GM12872 (cell line): Measurements from ENCODE around the gene LIPA.
A peak's percentile ranks its signal among the peaks of the same experiment; 100 is the strongest.

ENCODE experiments used
- TF ChIP-seq, protein P1 (sequence below): IDR thresholded peaks from 3 replicates; pipeline ENCODE4 v1.5.1; 2011; ENCODE audit warnings: low read depth, mild to moderate bottlenecking, low read length, moderate library complexity; ENCODE audit not compliant: insufficient read depth

LIPA gene

DNA sequence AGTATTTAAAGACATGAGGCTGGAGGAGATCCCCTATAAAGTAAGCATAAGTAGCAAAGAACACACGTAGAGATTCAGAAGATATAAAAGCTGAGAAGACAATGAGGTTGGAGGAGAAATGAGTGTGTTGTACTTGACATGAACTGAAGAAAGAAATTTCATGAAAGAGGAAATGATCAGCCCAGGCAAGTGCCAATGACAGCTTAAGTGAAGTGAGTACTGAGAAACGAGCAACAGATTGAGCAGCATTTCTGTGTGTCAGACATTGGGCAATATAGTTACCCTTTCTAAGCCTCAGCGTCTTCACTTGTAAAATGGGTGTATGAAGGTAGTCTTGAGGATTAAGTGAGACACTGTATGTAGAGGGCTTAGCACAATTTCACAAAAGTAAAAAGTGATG, 4.8 kb upstream of the LIPA start:
- TF ChIP-seq, protein P1, sequence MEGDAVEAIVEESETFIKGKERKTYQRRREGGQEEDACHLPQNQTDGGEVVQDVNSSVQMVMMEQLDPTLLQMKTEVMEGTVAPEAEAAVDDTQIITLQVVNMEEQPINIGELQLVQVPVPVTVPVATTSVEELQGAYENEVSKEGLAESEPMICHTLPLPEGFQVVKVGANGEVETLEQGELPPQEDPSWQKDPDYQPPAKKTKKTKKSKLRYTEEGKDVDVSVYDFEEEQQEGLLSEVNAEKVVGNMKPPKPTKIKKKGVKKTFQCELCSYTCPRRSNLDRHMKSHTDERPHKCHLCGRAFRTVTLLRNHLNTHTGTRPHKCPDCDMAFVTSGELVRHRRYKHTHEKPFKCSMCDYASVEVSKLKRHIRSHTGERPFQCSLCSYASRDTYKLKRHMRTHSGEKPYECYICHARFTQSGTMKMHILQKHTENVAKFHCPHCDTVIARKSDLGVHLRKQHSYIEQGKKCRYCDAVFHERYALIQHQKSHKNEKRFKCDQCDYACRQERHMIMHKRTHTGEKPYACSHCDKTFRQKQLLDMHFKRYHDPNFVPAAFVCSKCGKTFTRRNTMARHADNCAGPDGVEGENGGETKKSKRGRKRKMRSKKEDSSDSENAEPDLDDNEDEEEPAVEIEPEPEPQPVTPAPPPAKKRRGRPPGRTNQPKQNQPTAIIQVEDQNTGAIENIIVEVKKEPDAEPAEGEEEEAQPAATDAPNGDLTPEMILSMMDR: no peak

- TF ChIP-seq, protein P1: no peak
Measured at GRCh38 chr10:89255793-89256192, 4.2 kb upstream of the LIPA start.

DNA sequence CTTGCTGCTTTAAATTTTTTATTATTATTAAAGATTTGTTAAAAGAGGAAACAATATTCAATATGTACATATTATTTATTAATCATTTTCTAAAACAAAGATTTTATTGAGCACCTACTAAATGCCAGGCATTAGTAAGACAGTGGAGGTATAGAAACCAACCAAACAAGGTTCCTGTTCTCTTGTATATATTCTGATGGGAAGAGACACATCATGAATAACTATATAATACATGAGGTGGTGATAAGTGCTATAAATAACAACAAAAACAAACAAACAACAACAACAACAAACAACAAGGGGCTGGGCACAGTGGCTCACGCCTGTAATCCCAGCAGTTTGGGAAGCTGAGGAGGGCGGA, 630 bp upstream of the LIPA start:
- TF ChIP-seq, protein P1: no peak

- TF ChIP-seq, protein P1: no peak
Measured at GRCh38 chr10:89250865-89251408, 638 bp downstream of the LIPA start.

DNA sequence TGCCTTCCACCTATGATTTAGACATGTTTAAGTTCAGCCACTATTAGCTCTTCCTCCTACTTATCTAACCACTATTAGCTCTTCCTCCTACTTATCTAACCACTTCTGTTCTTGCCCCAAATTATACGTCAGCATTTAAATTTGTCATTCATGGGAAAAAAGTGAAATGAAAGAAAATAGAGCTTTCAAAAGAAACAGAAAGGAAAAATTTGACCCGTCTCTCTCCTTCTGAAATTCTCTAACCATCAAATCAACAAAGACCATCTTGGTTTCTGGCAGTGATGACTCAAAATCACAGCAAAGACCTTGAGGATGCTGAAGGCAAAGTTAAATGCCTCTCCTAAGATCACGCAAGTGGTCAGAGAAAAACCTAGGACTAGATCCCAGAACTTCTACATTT, 2.6 kb downstream of the LIPA start:
- TF ChIP-seq, protein P1: no peak

GRCh38 chr10:89245802-89246201, 5.8 kb downstream of the LIPA start:
- TF ChIP-seq, protein P1: peak; percentile 54; the same call in 2 of the 3 replicates

- TF ChIP-seq, protein P1: no peak
Measured at GRCh38 chr10:89242840-89243568, 8.6 kb downstream of the LIPA start.
